GM19035 (cell line): ENCODE data around the gene TNS3.

Experiments
- ATAC-seq: cut with Tn5 transposase; IDR thresholded peaks from one replicate; pipeline ENCODE4 v1.9.1; 2021; ENCODE audit not compliant: unreplicated experiment

Gene TNS3

GRCh38 chr7:47438411-47439029 is 143.4 kb downstream of the TNS3 start:
- ATAC-seq, result no peak

DNA sequence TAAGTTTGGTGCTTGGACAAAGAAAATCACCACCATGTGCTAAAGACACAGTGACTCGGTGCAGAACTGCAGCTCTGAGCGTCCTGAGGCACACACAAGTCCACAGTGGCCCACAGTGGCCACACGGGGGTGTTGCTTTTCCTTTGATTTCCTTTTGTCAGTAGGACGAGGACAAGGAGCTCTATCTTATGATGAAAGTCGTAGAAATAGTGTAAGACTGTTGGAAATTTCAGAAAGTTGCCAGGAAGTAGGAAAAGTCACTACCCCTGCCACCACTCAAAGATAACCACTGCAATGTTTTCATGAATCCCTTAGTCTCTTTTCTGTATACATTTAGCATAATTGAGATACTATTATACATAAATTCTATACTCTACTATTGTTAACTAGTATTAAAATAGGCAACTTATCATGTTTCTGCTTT is 146.0 kb downstream of the TNS3 start:
- no peak for ATAC-seq

DNA sequence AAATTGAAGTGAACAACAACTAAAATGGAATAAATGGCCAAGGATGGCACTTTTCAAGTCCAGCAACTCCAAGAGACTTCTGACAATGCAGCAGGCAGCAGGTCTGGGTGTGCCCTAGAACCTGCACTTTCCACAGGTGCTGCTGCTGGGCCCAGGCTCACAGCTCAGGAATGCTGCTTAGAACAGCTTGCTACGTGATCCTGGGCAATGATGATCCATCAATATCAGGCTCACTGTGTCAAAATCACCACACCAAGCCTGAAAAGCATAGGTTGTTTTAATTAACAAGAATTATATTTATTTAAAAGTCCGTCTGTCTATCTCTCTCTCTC is 148.4 kb downstream of the TNS3 start:
- ATAC-seq, result no peak

- no peak for ATAC-seq
Measured at GRCh38 chr7:47432671-47433563, 149.0 kb downstream of the TNS3 start.

GRCh38 chr7:47430422-47430821 is 151.5 kb downstream of the TNS3 start:
- ATAC-seq, result no peak

DNA sequence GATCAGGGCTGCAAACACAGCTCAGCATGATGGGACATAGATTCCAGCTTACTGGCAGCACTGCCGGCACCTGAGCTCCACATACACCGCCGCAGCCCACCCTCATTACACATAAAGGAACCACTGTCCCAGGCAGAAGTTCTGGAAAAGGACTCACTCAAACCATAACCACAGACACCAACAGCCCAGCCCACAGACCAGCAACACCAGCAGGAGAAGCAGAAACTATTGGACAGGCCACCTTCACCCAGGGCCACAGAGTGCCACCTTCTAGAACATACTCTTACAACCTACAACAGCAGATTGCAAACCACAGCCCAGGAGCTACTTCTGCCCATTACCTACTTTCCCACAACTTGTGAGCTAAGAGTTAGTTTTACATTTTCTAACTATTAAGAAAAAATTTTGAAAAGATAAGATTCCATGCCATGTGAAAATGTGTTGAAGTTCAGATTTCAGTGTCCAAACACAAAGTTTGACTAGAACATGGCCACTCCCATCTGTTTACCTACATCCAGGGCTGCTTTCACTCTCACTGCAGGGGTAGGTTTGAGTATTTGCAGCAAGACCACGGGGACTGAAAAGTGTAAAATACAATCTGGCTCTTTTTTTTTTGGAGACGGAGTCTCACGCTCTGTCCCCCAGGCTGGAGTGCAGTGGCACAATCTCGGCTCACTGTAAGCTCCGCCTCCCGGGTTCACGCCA is 153.0 kb downstream of the TNS3 start:
- ATAC-seq, result no peak

DNA sequence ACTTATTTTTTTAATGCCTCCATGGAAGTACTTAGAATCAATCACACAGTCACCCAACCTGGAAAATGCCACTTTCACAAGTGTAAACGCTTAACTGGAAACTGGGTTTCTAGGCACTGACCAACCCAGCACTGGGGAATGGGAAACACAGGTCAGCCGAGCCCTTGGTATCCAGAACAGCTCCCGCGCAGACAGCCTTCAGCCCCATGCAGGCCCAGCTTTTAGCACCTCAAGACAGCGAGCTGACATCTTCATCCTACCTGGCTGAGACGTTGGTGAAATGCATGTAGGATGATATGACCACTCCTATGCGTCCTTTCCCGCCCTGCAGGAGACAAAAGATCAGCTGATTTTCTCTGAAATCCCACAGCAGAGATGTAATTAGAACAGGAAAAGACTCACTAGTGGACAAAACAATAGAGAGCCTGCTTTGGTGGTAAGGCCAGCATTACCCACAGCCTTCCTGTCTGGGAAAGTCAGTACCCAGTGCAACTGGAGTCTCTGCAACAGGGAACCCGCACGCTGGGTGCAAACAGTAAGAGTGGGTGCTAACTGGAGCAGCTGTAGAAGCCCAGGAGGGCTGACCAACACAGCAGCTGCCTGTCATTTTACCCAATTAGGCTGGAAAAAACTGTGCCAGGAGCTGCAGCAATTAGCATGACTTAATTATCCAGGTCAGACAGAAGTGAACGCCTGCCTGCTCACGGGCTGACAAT is 153.7 kb downstream of the TNS3 start:
- ATAC-seq, result no peak

DNA sequence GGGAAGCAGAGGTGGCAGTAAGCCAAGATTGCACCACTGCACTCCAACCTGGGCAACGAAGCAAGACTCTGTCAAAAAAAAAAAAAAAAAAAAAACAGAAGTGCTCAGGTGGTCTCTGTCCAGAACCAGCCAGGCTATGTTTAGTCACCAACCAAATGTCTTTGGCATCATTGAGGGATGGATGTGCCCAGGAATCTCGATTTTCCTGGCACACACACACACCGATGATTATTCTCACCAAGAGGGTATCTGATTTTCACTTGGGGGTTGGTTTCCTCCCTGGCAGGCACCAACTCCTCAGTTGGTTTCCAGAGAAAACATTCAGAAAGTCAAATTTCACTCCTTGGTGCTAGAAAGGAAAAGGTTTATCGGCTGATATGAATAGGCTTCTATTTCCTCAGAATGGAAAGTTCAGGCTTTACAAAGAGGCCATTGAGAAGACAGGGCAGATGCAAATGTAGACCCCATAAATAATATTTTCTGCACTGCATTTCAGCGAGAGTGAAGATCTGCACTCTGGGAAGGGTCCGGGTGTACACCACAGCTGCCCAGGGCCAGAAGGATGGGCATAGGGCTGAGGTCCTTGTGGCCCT is 154.8 kb downstream of the TNS3 start:
- ATAC-seq, result no peak

DNA sequence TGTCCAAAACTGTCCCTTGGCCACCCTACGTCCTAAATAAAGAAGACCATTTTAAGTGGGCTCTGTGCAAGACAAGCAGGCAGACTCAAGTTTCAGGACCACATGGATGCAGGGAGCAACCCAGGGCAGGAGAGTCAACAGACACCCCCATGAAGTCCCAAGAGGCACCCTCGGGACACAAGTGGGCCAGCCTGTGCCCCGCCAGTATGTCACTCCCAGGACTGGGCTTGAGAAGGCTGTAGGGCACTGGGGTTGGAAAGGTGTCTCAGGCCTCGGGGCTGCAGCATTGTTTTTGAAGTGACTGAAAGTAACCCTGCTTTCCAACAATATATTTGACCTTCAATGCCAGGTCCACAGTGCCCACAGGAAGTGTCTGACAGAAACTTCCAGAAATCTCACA is 157.4 kb downstream of the TNS3 start:
- ATAC-seq, result no peak

DNA sequence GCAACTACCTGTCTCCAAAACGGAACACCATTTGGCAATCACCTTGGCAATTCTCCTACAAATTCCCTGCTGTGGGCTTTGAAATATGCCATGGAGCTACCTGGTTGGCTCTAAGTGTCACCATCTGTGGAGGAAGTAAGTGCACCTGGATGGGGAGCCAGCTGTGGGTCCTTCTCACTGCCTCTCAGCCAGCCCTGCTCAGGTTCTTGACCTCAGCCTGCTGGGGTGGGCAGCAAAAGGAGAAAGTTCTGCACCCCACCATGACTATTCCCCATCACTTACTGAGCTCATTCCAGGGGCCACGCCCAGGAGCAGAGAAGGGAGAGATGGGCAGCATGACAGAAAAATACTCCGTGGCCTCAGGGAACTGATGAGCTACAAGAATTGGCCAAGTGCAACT is 158.7 kb downstream of the TNS3 start:
- ATAC-seq, result no peak

GRCh38 chr7:47422611-47423010 is 159.3 kb downstream of the TNS3 start:
- ATAC-seq, result no peak

GRCh38 chr7:47421456-47421855 is 160.5 kb downstream of the TNS3 start:
- ATAC-seq, result no peak

GRCh38 chr7:47420122-47420780 is 161.7 kb downstream of the TNS3 start:
- ATAC-seq, result no peak

DNA sequence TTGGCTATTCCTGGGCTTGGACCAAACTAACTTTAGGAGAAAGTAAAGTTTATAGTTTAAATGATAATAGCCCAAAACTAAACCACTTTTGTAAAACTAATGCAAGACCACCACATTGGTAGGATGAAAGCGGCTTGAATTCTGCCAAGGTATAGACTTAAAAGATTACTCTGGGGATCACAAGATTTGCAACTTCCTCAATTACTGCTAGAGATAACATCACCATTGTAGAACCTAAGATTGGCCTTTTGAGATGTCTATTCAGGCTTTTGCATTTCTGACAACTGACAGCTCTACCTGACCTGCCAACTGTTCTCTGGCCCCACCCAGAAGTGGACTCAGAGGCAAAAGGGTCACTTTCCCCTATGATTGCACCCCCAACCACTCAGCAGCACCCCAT is 162.4 kb downstream of the TNS3 start:
- no peak for ATAC-seq

DNA sequence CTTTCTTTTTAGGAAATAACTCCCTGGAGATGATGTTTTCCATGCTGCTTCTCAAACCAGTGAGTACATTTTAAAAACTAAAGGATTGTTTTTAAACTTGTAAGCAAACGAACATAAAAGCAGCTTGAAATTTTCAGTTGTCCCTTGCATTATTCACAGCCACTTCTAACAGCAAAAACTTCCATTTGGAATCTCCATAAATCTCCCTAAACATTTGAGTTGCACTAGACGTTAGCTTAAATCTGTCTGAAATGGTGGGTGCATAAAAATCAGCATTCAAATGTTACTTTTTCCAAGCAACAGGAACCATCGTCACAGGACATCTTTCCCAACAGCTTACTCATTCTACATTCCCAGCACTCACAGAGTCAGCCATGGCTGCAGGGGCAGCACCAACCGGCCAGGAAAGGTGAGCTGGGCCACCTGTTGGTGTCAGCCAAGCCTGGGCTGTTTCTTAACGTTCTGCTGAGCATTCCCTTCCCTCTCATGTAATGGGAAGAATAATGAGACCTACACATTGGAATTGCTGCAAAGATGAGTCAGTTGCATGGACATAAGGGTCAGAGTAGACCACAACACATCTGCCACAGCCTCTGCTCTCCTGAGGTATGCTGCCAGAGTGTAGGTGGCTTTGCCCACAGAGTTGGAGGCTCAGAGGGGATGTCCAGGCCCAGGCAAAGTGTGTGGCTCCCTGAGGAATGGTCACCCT is 163.2 kb downstream of the TNS3 start:
- no peak for ATAC-seq

- ATAC-seq, result no peak
Measured at GRCh38 chr7:47416492-47417480, 165.1 kb downstream of the TNS3 start.

DNA sequence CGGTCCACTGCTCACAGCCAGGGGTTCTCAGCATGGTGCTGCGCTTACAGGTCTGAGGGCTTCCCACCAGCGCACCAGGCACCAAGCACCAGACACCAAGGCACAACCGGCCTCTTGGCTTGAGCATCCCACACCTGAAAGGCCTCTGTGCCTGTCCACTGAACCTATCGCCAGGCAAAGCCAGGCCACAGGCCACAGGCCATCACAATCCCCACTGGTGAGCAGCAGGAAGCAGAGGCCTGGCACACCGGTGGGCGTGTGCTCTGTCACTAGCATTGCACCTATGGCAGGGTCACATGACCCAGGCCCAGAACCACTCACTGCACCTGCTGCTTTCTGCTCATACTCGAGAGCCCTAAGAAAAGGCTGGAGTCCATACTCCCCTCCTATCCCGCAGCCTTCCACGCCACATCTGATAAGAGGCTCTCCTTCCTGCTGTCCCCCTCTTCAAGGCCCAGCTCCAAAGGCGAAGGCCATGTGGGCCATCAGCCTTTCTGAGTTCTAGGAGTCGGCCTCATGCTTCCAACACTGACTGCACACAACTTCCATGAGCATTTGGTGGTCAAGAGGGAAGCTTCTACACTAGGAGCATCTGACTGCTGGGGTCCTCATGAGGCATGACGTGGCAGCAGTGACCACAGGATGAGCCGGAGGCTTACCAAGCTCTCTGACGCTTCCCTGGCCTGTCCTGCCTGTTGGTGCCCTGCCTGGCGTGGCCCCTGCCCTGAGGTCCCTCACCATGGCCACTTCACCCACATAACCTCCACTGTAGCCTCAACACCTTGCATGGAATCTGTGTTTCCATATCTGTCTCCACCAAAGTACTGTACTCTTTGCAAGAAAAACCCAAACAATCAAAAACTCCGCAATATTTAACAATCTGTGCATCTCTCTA is 166.3 kb downstream of the TNS3 start:
- no peak for ATAC-seq
